CD4-positive, CD25-positive, alpha-beta regulatory T cell (primary cell): ENCODE data around the gene PGF. TPM values are rescaled to one million over a fixed set of nuclear protein-coding genes. Genes with fewer than 3 reads are reported as not detected.
A peak's percentile ranks its signal among the peaks of the same experiment; 100 is the strongest.

Experiments
- ATAC-seq, 2 donors: fragments of 150-1000 bp; cut with Tn5 transposase; one replicate each; pipeline ENCODE4 v1.10.0; 2021; ENCODE audit warnings: low read depth in 2 of 2, moderate number of reproducible peaks in 2 of 2, moderate library complexity in 1 of 2
- DNase-seq, 3 donors: peaks; one replicate each; pipeline versions ENCODE4 v3.0.0 to v3.0.0-alpha.2; 2012 to 2022; ENCODE audit warnings: mixed read lengths in 1 of 3
- H3K27ac ChIP-seq: one replicate; pipeline ENCODE4 v1.7.0; 2013; ENCODE audit warnings: mild to moderate bottlenecking, low read length; ENCODE audit not compliant: insufficient read depth, poor library complexity, severe bottlenecking
- H3K27me3 ChIP-seq: one replicate; pipeline ENCODE4 v1.7.0; 2013; ENCODE audit warnings: low read length; ENCODE audit not compliant: control insufficient read depth, insufficient read depth
- H3K36me3 ChIP-seq: one replicate; pipeline ENCODE4 v1.7.0; 2013; ENCODE audit warnings: mild to moderate bottlenecking, low read length, moderate library complexity; ENCODE audit not compliant: control insufficient read depth, insufficient read depth
- H3K4me1 ChIP-seq: 2 replicates; pipeline ENCODE4 v1.7.0; 2013; ENCODE audit warnings: mild to moderate bottlenecking, low read length; ENCODE audit not compliant: insufficient read depth, control insufficient read depth, poor library complexity, severe bottlenecking
- H3K4me3 ChIP-seq: one replicate; pipeline ENCODE4 v1.7.0; 2013; ENCODE audit warnings: low read depth, mild to moderate bottlenecking, low read length, moderate library complexity
- H3K9me3 ChIP-seq, 2 experiments: 1 replicate in 1 of 2; 2 replicates in 1 of 2; pipeline ENCODE4 v1.7.0; 2013; ENCODE audit warnings: low read length in 2 of 2, mild to moderate bottlenecking in 1 of 2, moderate library complexity in 1 of 2; ENCODE audit not compliant: control insufficient read depth in 2 of 2
- H3K27ac Mint-ChIP-seq, 3 donors: one replicate each; pipeline ENCODE4 v1.8.0; 2020 to 2022; ENCODE audit warnings: mild to moderate bottlenecking in 3 of 3, mixed read lengths in 3 of 3, moderate library complexity in 2 of 3
- H3K27me3 Mint-ChIP-seq: one replicate; pipeline ENCODE4 v1.8.0; 2022; ENCODE audit warnings: mild to moderate bottlenecking, mixed read lengths
- H3K36me3 Mint-ChIP-seq: one replicate; pipeline ENCODE4 v1.8.0; 2020; ENCODE audit warnings: mixed read lengths
- H3K4me1 Mint-ChIP-seq, 4 donors: one replicate each; pipeline ENCODE4 v1.8.0; 2020 to 2022; ENCODE audit warnings: mixed read lengths in 4 of 4, mild to moderate bottlenecking in 1 of 4
- H3K4me3 Mint-ChIP-seq, 4 donors: one replicate each; pipeline ENCODE4 v1.8.0; 2020 to 2022; ENCODE audit warnings: mild to moderate bottlenecking in 4 of 4, mixed read lengths in 4 of 4, moderate library complexity in 3 of 4
- H3K9me3 Mint-ChIP-seq, 7 donors: one replicate each; pipeline ENCODE4 v1.8.0; 2020 to 2022; ENCODE audit warnings: mixed read lengths in 7 of 7, mild to moderate bottlenecking in 3 of 7, moderate library complexity in 2 of 7
- polyA plus RNA-seq, 4 donors: library from polyadenylated mRNA; unstranded; fragments of 300-500 nt; fragmentation: Illumina TruSeq; gene quantifications; one replicate each; pipeline ENCODE4 v1.2.3, GENCODE V29; 2021
- total RNA-seq: library from RNA; stranded (reverse); gene quantifications from one replicate; pipeline ENCODE4 v1.2.3, GENCODE V29; 2022

The PGF gene
- total and polyA plus RNA-seq, 5 donors from 2014 or later = 0.44 TPM; not detected in 4

DNA sequence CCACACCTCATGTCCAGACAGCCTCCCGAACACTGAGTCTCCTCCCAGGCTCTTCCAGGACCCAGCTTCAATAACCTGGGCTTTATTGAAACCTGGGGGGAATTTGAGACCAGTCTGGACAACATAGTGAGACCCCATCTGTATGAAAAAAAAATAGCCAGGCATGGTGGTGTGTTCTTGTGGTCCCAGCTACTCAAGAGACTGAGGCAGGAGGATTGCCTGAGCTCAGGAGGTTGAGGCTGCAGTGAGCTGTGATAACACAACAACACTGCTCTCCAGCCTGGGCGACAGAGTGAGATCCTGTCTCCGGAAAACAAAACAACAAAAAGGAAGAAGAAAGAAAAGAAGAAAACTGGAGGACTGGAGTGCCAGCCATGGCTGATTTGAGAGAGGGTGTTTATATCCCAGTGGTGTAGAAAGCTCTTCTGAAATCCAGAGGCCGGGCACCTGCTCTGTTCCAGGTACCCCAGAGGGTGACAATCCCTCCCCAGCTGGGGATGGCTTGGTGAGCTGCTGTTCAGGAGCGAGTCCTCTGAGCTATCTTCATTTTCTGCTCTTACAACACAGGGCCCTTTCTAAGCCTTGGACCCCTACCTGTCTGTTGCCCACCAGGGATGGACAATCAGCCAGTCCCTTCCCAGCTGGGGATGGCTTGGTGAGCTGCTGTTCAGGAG is 6.0 kb upstream of the PGF start:
- Mint-ChIP-seq H3K36me3 (no peaks in the 10 kb centered on the region), H3K27ac (no peak overlapping the region), H3K27me3 (peaks cover 25% of the 10 kb centered on the region), H3K4me3 (no peak overlapping the region), H3K9me3 (peaks cover 0 to 2% (median 0%) of the 10 kb centered on the region in 7 donors), H3K4me1 (peaks cover 0 to 2% (median 0%) of the 10 kb centered on the region in 4 donors)
- DNase-seq (no peak), ATAC-seq (no peak)
- no peaks in the 10 kb centered on the region for H3K9me3 ChIP-seq
- H3K27me3 ChIP-seq = peaks cover 5% of the 10 kb centered on the region
- H3K4me3 ChIP-seq = no peak overlapping the region
- no peaks in the 10 kb centered on the region for H3K4me1 ChIP-seq
- H3K36me3 ChIP-seq = no peaks in the 10 kb centered on the region
- no peak overlapping the region for H3K27ac ChIP-seq

- no peak overlapping the region for H3K4me3 ChIP-seq
- no peaks in the 10 kb centered on the region for H3K9me3 ChIP-seq
- peaks cover 0 to 2% (median 0%) of the 10 kb centered on the region in 4 donors for H3K4me1 Mint-ChIP-seq
- peak overlapping the region in 1 of 3 donors; percentile 51 for H3K27ac Mint-ChIP-seq
- ATAC-seq (no peak), DNase-seq (no peak)
- H3K27me3 Mint-ChIP-seq = peaks cover 29% of the 10 kb centered on the region
- H3K36me3 Mint-ChIP-seq = no peaks in the 10 kb centered on the region
- no peak overlapping the region for H3K4me3 Mint-ChIP-seq
- H3K36me3 ChIP-seq = no peaks in the 10 kb centered on the region
- H3K27ac ChIP-seq = no peak overlapping the region
- H3K27me3 ChIP-seq = peaks cover 5% of the 10 kb centered on the region
- H3K9me3 Mint-ChIP-seq = peaks cover 0 to 2% (median 0%) of the 10 kb centered on the region in 7 donors
- peaks cover 1% of the 10 kb centered on the region for H3K4me1 ChIP-seq
Observed at GRCh38 chr14:74960736-74961135, 5.3 kb upstream of the PGF start.

GRCh38 chr14:74959596-74960180 is 4.3 kb upstream of the PGF start:
- Histone ChIP-seq H3K9me3 (no peaks in the 10 kb centered on the region), H3K4me1 (peaks cover 11% of the 10 kb centered on the region), H3K36me3 (no peaks in the 10 kb centered on the region), H3K4me3 (no peak overlapping the region), H3K27ac (no peak overlapping the region), H3K27me3 (peaks cover 5% of the 10 kb centered on the region)
- no peak overlapping the region for H3K4me3 Mint-ChIP-seq
- peaks cover 0 to 2% (median 0%) of the 10 kb centered on the region in 4 donors for H3K4me1 Mint-ChIP-seq
- H3K9me3 Mint-ChIP-seq = peaks cover 0 to 2% (median 0%) of the 10 kb centered on the region in 7 donors
- H3K27me3 Mint-ChIP-seq = peaks cover 29% of the 10 kb centered on the region
- H3K27ac Mint-ChIP-seq = no peak overlapping the region
- H3K36me3 Mint-ChIP-seq = no peaks in the 10 kb centered on the region
- no peak for ATAC-seq
- no peak for DNase-seq

GRCh38 chr14:74956280-74957072 is 1.1 kb upstream of the PGF start:
- Histone ChIP-seq H3K27ac (no peak overlapping the region), H3K4me3 (no peak overlapping the region), H3K27me3 (no peaks in the 10 kb centered on the region), H3K4me1 (peaks cover 11% of the 10 kb centered on the region), H3K9me3 (no peaks in the 10 kb centered on the region), H3K36me3 (no peaks in the 10 kb centered on the region)
- peak in 1 of 2 donors; percentile 26 for ATAC-seq
- Mint-ChIP-seq H3K4me1 (no peaks in the 10 kb centered on the region), H3K27me3 (peaks cover 27% of the 10 kb centered on the region), H3K4me3 (peak overlapping the region; percentile 2 to 77 (median 48)), H3K27ac (no peak overlapping the region), H3K9me3 (peaks cover 0 to 2% (median 0%) of the 10 kb centered on the region in 7 donors), H3K36me3 (no peaks in the 10 kb centered on the region)
- DNase-seq = no peak

DNA sequence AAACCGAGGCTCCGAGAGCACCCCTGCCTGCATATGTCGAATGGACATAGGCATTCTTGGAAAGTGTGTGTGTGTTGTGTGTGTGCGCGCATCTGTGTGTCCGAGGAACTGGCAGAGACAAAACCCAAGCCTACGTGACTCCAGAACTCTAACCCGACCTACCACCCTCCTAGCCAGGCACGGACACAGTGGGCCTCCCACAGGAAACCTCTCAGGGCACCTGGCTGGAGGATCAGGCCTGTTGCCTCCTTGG is 556 bp upstream of the PGF start:
- Histone ChIP-seq H3K27me3 (no peaks in the 10 kb centered on the region), H3K4me1 (peaks cover 11% of the 10 kb centered on the region), H3K4me3 (no peak overlapping the region), H3K27ac (no peak overlapping the region), H3K36me3 (no peaks in the 10 kb centered on the region), H3K9me3 (no peaks in the 10 kb centered on the region)
- Mint-ChIP-seq H3K27ac (no peak overlapping the region), H3K4me1 (no peaks in the 10 kb centered on the region), H3K36me3 (no peaks in the 10 kb centered on the region), H3K27me3 (peaks cover 27% of the 10 kb centered on the region), H3K4me3 (peak overlapping the region in 3 of 4 donors; percentile 24 to 57 (median 55)), H3K9me3 (no peaks in the 10 kb centered on the region)
- ATAC-seq (no peak), DNase-seq (no peak)

- H3K27ac Mint-ChIP-seq = no peak overlapping the region
- no peaks in the 10 kb centered on the region for H3K9me3 ChIP-seq
- DNase-seq (no peak), ATAC-seq (no peak)
- no peaks in the 10 kb centered on the region for H3K36me3 Mint-ChIP-seq
- no peak overlapping the region for H3K27ac ChIP-seq
- no peaks in the 10 kb centered on the region for H3K27me3 ChIP-seq
- no peaks in the 10 kb centered on the region for H3K36me3 ChIP-seq
- no peaks in the 10 kb centered on the region for H3K9me3 Mint-ChIP-seq
- H3K4me1 ChIP-seq = peaks cover 11% of the 10 kb centered on the region
- H3K4me3 ChIP-seq = no peak overlapping the region
- peak overlapping the region in 2 of 4 donors; percentile 41 for H3K4me3 Mint-ChIP-seq
- H3K4me1 Mint-ChIP-seq = no peaks in the 10 kb centered on the region
- H3K27me3 Mint-ChIP-seq = peaks cover 31% of the 10 kb centered on the region
Observed at GRCh38 chr14:74954947-74955228, 509 bp downstream of the PGF start.

DNA sequence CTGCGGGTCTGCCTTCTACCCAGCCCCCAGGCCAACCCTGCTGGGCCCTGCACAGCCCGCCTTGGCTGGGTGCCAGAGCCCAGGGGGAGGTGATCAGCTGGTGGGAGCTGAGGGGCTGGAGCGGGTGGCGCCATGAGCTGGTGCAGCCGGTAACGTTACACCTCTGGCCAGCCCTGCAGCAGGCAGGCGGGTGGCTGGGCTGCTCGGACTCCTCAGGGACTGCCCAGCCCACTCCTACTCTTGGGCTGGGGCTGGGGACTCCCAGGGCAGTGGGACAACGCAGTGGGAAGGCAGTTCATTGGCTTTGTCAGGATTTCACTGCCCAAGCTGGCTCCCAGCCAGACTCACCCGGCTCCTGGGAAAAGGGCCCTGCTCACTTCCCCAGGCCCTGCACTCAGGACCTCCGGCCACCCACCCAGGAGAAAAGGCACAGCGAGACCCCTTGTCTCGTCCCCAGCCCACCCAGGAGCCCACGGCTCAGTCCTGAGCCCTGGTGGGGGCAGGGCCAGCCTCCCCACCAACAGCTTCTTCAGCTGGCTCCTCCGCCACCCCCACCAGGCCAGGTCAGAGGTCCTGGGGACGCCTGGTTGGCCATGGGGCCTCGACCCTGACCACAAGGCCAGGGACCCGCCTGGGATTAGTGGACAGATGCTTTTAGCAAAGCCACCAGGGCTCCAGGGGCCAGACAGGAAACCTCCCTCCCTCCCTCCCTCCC is 1.0 kb downstream of the PGF start:
- no peak for DNase-seq
- Histone ChIP-seq H3K9me3 (no peaks in the 10 kb centered on the region), H3K4me3 (no peak overlapping the region), H3K36me3 (no peaks in the 10 kb centered on the region), H3K4me1 (peaks cover 11% of the 10 kb centered on the region), H3K27ac (no peak overlapping the region), H3K27me3 (no peaks in the 10 kb centered on the region)
- H3K27ac Mint-ChIP-seq = no peak overlapping the region
- H3K4me3 Mint-ChIP-seq = no peak overlapping the region
- peaks cover 33% of the 10 kb centered on the region for H3K27me3 Mint-ChIP-seq
- H3K9me3 Mint-ChIP-seq = no peaks in the 10 kb centered on the region
- no peak for ATAC-seq
- no peaks in the 10 kb centered on the region for H3K4me1 Mint-ChIP-seq
- H3K36me3 Mint-ChIP-seq = no peaks in the 10 kb centered on the region
